ENCODE results near the gene SEC24B.

- TF ChIP-seq EP300 (IDR thresholded peaks at IDR 0.05; ENCODE audit: borderline replicate concordance) (no peak), ZBTB7A (IDR thresholded peaks at IDR 0.05; ENCODE audit: low read depth) (no peak), FOXM1 (IDR thresholded peaks at IDR 0.05; ENCODE audit: borderline replicate concordance, low read depth) (no peak), TCF12 (IDR thresholded peaks at IDR 0.05; ENCODE audit: low read depth) (no peak), TAF1 (IDR thresholded peaks at IDR 0.05; ENCODE audit: low read depth) (no peak), YY1 (IDR thresholded peaks at IDR 0.05; ENCODE audit: low read depth) (no peak), REST (IDR thresholded peaks at IDR 0.05; ENCODE audit: low read depth) (no peak), NFIC (IDR thresholded peaks at IDR 0.05) (no peak), MAX (IDR thresholded peaks at IDR 0.05) (no peak), RAD21 (IDR thresholded peaks at IDR 0.05; ENCODE audit: low read depth) (no peak), TEAD4 (IDR thresholded peaks at IDR 0.05) (no peak), CREB1 (IDR thresholded peaks at IDR 0.05; ENCODE audit: low read depth) (no peak), CEBPB (IDR thresholded peaks at IDR 0.05) (no peak), USF1 (IDR thresholded peaks at IDR 0.05) (no peak)
These were observed 63.9 kb downstream of the SEC24B start for GRCh38 chr4:109497511-109497910.

All from Ishikawa (cell line).